NCI-H128 (cell line): ENCODE measurements around the gene IFITM2.
"Not testable (repeated sequence)": the region's sequence is repeated elsewhere in the genome, so short reads cannot be mapped to it uniquely, and the experiment has no call there.

Source experiments
- DNase-seq: peaks from one replicate; lab custom pipeline; 2025; ENCODE audit not compliant: unreplicated experiment; lab: John Stamatoyannopoulos, UW

IFITM2 gene

DNA sequence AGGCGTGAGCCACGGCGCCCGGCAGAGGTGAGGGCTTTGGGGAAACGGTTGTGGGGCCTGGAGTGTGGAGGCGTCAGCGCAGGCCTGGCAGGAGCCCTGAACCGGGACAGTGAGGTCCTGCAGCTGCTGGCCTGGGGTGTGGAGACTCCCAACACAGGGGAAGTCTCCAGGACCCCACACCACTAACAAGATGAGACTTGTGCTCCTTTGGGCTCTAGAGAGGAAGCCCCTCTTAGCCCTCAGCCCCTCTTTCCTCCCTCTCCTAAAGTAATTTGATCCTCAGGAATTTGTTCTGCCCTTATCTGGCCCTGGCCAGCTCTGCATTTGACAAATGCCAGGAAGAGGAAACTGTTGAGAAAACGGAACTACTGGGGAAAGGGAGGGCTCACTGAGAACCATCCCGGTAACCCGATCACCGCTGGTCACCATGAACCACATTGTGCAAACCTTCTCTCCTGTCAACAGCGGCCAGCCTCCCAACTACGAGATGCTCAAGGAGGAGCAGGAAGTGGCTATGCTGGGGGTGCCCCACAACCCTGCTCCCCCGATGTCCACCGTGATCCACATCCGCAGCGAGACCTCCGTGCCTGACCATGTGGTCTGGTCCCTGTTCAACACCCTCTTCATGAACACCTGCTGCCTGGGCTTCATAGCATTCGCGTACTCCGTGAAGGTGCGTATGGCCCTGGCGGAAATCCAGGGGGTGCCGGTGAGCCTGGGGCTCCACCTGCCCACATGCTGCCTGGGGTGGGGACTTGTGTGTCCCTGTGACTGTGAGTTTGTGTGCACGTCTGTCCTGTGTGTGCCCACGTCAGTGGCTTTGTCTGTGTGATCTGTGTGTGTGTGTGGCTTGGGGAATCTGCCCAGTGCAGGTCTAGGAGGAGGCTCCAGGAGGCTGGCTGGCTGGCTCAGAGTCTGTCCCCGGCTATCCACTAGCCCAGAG, at the start of gene IFITM2:
Gene IFITM2 (plus strand): TSS at position 51 of the 943 bp plus-strand sequence. CDS start 377 bp downstream, at position 428.
- not testable (repeated sequence) for DNase-seq

DNA sequence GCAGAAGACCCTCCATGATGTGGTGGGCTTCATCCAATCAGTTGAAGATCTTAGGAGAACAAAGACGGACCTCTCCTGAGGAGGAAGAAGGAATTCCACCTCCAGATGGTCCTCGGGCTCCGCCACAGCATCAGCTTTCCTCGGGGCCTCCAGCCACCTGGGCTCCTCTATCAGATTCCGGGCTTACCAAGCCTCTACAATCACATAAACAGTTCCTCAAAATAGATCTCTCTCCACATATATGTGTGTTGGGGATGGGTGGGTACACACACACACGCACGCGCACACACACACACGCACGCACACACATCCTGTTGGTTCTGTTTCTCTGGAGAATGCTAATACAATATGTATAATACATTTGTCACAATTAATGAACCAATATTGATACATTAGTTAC, 48.2 kb upstream of the IFITM2 start:
- no peak for DNase-seq

DNA sequence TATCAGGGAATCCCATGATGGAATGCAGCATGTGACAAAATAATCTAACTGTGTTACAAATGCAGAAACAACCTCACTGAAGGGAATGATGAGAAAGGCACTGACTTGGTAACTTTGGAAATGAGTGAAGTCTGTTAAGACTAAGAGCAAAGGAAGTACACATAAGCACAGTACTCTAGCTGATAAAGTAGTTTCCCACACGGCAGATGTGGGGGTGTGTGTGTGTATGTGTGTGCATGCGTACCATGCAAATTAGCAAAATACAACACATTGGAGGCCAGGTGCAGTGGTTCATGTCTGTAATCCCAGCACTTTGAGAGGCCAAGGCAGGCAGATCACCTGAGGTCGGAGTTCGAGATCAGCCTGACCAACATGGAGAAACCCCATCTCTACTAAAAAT, 46.0 kb upstream of the IFITM2 start:
- no peak for DNase-seq

DNA sequence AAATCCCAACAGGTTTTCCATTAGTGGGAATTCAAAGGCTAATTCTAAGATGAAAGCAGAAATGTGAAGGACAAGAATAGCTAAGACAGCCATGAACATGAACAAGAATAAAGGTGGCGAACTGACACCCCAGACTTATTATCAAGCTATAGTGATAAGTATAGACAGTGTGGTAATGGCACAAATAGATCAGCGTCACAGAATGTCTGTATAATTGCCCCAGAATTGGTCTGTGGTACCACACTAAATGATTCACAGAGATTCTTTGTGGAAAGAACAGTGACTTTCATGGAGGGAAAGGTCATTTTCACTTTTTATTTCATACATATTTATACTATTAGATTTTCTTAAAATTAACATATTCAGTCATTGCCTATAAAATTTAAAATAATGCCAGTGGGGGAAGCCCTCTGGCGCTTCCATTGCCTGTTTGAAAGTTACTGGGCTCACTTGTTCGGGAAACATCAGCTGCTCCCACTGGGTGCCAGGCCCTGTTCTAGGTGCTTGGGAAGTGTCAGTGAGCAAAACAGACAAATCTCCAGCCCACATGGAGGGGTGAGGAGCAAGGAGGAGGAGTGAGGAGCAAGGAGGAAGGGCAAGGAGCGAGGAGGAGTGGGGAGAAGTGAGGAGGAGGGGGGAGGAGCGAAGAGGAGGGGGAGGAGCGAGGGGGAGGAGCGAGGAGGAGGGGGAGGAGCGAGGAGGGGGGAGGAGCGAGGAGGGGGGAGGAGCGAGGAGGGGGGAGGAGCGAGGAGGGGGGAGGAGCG, 40.8 kb upstream of the IFITM2 start:
- no peak for DNase-seq

DNA sequence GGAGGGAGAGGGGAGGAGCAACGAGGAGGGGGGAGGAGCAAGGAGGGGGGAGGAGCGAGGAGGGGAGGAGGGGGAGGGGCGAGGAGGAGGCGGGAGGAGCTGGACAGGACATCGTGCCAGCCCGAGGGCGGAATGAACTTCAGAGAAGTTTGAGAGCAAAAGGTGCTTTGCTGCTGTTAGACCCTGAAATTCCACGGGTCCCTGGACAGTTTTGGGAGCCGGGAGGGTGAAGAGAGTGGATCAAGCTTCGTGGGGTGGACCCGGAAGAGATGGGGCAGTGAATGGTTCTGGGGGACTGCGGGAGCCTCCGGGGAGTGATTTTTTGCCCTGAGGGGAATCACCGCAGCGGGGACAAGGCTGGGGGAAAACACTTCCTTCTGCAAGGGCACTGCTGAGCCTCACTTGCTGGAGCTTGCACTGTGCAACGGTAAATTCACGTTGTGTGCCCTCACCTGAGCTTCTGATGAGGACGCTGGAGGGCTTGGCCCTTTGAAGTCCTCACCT, 40.1 kb upstream of the IFITM2 start:
- no peak for DNase-seq

DNA sequence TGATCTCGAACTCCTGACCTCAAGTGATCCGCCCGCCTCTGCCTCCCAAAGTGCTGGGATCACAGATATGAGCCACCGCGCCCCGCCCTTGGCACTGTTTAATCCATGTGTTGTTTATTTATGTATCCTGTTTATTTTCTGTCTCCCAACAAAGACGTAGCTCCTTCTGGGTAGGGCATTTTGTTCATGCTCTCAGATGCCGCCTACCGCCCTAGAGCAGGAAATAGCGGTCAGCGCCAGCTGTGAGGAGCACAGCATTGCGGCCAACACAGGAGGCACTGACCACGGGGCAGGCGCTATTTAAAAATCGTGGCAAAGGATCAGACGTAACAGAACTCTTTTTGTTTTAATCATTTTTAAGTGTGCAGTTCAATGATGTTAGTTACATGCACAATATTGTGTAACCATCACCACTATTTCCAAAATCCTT, 38.9 kb upstream of the IFITM2 start:
- DNase-seq, result not testable (repeated sequence)

DNA sequence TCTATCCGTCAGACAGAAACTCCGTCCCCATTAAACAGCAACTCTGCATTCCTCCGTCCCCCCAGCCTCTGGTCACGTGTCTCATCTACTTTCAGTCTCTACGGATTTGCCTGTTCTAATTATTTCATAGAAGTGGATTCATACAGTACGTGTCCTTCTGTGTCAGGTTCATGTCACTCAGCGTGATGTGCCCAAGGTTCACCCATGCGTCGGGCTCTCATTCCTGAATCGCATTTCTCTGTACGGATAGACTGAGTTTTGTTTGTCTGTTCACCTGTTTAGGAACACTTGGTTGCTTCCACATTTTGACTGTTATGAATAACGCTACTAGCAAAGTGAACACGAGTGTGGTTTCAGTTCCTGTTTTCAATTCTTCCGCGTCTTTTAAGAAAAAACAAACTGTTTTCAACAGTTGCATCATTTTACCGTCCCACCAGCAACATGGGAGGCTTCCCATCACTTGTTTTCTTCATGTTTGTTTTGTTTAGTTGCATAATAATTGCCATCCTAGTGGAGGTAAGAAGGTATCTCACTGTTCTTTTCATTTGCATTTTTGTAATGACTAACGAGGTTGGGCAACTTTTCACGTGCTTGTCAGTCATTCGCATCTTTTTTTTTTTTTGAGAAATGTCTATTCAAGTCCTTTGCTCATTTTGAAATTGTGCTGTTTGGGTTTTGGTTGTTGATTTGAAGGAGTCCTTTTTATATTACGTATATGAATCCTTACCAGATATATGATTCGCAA, 38.3 kb upstream of the IFITM2 start:
- DNase-seq, result no peak

DNA sequence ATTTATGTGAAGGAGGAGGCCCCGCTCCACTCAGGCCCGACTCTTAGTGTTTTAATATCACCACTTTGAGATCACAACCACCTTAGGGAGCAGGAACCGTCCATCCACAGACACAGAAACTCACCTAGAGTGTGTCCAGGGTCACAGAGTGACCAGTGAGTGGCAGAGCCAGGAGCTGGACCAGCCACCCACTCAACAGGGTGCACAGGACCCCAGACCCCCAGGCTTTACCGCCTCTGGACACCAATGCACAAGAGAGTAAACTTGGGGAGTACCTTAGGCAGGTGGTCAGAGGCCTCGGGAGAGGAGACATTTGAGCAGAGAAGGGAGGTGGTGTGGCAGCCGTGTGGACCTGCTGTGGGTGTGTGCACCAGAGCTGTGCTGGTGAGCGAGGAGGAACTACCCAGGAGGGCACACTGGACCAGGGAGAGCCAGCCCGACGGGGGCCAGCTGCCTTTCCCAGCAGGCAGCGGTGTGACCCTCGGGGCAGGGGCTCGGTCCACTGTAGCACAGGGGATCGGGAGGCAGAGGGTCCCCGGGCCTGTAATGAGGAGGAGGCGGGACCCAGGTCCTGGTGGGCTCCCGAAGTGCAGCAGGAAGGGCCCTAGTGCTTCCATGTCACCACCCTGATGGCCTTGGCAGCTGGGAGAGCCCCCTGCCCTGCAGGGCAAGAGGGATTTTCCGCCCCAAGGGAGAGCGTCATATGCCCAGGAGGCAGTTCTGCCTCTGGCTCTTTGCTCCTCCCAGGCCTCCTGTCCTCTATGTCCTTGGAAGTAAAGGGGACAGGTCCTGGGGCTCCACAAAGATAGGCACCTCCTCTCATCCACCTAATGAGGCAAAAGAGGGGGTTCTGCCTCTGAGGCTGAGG, 36.9 kb upstream of the IFITM2 start:
- DNase-seq, result no peak

DNA sequence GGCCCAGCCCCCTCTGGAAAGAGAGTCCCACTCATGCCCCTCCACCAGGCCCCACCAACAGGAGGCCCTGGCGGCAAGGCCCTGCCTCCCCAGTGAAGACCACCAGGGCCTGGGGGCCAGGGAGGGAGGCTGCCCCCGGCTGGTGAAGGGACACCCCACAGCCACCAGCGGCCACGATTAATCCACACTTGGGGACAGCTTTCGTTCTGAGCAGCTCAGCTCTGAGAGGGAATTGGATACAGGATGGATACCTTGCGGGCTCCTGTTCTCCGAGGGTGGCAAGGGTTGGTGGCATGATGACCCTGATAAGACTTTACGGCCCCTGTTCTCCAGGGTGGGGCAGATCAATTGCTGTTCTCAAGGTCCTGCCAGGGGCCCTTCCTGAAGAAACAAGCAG, 36.3 kb upstream of the IFITM2 start:
- no peak for DNase-seq

DNA sequence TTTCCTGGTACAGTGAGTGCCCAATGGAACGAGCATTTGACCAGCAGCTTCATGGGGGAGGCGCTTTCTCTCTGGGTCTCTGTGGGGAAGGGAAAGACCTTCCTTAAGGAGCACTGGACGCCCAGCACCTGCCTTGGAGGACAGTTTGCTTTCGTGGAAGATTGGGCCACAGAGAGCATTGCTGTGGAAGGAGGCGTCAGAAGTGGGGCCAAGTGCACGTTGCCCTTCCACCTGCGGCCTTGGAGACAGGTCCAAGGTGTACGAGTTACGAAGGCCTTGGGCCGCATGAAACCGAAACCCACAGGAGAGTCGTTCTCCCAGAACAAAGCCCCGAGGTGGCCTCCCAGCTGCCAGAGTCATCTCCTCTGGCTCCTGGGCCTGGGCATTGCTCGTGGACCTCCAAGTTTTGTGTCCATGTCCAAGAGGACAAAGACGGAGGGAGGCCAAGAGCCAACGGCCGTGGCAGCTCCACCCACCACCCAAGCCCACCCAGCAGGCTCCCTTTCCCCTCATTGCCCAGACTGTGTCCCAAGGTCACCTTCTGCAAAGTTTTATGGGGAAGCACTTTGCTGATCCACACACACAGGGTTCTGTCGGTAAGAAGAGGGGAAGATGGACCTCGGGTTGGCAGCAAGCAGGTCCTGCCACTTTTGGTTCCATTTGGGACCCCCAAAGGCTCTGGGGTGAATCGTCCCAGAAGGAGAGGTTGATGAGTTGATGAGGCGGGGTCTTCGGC, 35.3 kb upstream of the IFITM2 start:
- DNase-seq, result no peak

DNA sequence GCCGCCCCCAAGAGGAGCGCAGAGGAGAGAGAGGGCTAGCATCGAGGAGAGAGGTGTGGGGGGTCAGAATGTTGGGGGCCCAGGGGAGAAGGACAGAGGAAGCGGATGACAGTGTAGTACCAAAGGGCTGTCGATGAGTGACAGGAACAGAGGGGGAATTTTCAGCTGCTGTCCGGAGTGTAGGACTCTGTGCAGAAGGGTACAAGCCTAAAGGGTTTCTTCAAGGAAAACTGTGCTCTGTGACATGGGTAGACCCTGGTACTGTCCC, 34.8 kb upstream of the IFITM2 start:
- DNase-seq, result no peak

DNA sequence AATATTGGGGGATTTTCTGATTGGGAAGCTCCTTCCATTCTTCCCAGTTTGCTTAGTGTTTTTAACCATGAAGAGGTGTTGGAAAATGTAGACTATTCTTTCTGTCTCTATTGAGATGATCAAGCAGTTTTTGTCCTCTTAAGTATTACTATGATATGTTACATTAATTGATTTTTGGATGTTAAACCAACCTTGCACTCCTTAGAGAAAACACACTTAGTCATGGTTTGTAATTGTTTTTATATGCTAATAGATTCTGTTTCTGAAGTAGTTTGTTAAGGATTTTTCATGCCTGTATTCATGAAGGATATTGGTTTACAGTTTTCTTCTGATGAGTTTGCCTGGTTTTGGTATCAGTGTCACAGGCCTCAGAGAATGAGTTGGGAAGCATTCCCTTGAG, 31.4 kb upstream of the IFITM2 start:
- no peak for DNase-seq

DNA sequence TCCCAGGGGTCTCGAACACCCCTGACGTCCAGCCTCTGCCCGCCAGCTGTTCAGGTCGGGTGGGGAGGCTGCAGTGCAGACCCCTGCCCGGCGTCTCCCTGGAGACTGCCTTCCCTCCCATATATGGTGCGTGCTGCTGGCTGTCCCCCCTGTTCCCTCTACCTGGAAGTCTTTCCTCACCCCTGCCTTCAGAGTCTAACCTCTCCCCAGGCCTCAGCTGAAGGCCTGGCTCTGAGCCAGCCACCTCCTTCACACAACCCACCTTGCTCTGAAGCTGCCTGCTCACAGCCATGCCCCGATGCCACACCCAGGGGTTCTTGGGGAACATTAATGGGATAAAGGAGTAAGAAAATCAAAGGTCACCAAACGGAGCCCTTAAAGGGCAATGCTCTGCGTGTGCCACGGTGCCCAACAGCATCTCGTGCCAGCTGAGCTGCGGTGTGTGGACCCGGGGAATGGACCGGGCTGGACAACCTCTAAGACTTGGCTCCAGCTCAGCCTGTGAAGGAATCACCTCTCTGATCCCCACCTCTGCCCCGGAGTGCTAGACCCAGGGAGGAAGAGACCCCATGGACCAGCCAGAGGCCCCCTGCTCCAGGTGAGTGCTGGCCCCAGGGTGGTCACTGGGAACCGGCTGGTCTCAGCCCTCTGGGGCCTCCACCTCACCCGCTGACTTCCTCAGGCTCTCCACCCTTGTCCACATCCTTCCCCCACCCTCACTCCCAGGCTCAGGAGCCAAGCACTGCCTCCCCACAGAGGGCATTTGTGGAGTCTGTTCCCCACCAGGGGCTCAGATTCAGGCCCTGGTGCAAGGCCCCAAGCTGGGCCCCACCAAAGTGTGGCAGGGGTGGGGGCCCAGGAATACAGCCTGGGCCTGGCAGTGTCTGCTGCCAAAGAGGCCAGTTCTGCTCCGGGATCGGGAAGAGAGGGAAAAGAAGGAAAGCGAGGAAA, 29.3 kb upstream of the IFITM2 start, which contains the start of gene NLRP6:
Gene NLRP6 (plus strand): TSS at position 407 of the 951 bp plus-strand sequence. CDS start 163 bp downstream, at position 570.
- no peak for DNase-seq

DNA sequence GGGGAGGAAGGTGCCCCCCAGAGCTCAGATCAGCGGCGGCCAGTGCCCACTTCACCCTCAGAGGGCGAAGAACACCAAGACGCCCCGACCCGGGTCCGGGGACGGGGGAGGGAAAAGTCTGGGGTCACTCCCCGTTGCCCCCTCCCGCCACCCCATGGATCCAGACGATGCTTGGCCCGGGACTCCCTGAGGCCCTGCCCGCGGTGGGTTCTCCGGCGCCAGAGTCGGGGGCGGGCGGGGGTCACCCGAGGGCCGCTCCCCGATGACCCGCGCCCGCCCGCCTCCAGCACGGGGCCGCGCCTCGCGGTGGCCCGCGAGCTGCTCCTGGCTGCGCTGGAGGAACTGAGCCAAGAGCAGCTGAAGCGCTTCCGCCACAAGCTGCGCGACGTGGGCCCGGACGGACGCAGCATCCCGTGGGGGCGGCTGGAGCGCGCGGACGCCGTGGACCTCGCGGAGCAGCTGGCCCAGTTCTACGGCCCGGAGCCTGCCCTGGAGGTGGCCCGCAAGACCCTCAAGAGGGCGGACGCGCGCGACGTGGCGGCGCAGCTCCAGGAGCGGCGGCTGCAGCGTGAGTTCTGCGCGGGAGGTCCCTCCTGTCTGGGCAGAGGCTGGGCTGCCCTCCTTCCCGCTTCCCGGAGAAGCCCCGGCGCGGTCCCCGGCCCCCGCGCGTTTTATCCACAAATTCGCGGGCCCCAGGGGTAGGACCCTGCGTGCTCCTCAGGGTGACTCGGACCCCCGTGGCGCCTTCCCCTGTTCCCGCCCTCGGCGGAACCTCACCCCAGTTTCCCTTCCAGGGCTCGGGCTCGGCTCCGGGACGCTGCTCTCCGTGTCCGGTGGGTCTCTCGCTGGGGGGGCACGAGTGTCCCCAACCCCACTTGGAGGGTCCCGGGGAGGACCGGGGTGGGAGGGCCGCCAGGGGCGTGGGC, 28.3 kb upstream of the IFITM2 start:
- no peak for DNase-seq

DNA sequence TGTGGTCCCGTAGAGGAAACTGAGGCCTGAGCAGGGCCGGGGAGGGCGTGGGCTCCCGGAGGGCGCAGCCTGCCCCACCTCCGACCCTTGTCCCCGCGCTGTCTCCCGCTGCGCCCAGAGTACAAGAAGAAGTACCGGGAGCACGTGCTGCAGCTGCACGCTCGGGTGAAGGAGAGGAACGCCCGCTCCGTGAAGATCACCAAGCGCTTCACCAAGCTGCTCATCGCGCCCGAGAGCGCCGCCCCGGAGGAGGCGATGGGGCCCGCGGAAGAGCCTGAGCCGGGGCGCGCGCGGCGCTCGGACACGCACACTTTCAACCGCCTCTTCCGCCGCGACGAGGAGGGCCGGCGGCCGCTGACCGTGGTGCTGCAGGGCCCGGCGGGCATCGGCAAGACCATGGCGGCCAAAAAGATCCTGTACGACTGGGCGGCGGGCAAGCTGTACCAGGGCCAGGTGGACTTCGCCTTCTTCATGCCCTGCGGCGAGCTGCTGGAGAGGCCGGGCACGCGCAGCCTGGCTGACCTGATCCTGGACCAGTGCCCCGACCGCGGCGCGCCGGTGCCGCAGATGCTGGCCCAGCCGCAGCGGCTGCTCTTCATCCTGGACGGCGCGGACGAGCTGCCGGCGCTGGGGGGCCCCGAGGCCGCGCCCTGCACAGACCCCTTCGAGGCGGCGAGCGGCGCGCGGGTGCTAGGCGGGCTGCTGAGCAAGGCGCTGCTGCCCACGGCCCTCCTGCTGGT, 27.5 kb upstream of the IFITM2 start:
- DNase-seq, result no peak

DNA sequence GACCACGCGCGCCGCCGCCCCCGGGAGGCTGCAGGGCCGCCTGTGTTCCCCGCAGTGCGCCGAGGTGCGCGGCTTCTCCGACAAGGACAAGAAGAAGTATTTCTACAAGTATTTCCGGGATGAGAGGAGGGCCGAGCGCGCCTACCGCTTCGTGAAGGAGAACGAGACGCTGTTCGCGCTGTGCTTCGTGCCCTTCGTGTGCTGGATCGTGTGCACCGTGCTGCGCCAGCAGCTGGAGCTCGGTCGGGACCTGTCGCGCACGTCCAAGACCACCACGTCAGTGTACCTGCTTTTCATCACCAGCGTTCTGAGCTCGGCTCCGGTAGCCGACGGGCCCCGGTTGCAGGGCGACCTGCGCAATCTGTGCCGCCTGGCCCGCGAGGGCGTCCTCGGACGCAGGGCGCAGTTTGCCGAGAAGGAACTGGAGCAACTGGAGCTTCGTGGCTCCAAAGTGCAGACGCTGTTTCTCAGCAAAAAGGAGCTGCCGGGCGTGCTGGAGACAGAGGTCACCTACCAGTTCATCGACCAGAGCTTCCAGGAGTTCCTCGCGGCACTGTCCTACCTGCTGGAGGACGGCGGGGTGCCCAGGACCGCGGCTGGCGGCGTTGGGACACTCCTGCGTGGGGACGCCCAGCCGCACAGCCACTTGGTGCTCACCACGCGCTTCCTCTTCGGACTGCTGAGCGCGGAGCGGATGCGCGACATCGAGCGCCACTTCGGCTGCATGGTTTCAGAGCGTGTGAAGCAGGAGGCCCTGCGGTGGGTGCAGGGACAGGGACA, 26.7 kb upstream of the IFITM2 start:
- DNase-seq, result no peak
